ENCODE data around the gene NKAIN2.

The NKAIN2 gene

DNA sequence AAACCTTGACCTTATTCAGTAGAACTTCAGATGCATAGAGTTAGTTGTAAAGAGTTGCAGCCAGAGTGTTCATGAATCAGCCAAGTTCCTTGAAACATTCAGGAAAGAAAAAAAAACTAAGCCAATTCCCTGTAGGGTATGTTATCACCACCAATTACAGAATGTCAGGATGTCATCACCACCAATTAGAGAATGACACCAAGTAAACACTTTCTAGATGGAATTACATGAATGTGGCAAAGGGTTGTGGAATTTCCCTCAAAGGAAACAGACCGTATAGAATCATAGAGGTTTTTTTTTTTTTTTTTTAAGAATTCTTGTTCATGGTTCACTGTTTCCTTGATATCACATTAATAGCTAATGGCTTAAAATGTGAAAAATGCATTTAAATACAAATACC, 686.5 kb downstream of the NKAIN2 start:
- no peak overlapping the region for H3K27ac ChIP-seq (ENCODE audit: low read depth, low read length)
- TF ChIP-seq EZH2phosphoT487 (conservative IDR thresholded peaks at IDR 0.05; ENCODE audit: low read length) (no peak), CTCF (IDR thresholded peaks at IDR 0.05; ENCODE audit: insufficient read depth, low read length, poor library complexity, severe bottlenecking) (no peak)
- no peak overlapping the region for H3K4me3 ChIP-seq (ENCODE audit: insufficient read depth, low read length, poor library complexity, severe bottlenecking)
- no peaks in the 10 kb centered on the region for H3K36me3 ChIP-seq (ENCODE audit: low read length)
- H4K20me1 ChIP-seq (ENCODE audit: low read depth, low read length) = no peaks in the 10 kb centered on the region
- H3K27me3 ChIP-seq (ENCODE audit: low read length) = no peaks in the 10 kb centered on the region
- H3K9ac ChIP-seq (ENCODE audit: low read length) = no peak overlapping the region
- no peaks in the 10 kb centered on the region for H3K79me2 ChIP-seq (ENCODE audit: insufficient read depth, low read length)
- no peaks in the 10 kb centered on the region for H3F3A ChIP-seq (ENCODE audit: insufficient read depth)
- H2AFZ ChIP-seq (ENCODE audit: low read depth, low read length, severe bottlenecking) = no peak overlapping the region
- no peaks in the 10 kb centered on the region for H3K9me2 ChIP-seq (replicated peaks; ENCODE audit: insufficient read depth, low read length)
- no peak overlapping the region for H3K4me2 ChIP-seq (ENCODE audit: low read depth, low read length, poor library complexity, severe bottlenecking)
- H3K9me3 ChIP-seq (ENCODE audit: insufficient read depth, low read length) = no peaks in the 10 kb centered on the region

DNA sequence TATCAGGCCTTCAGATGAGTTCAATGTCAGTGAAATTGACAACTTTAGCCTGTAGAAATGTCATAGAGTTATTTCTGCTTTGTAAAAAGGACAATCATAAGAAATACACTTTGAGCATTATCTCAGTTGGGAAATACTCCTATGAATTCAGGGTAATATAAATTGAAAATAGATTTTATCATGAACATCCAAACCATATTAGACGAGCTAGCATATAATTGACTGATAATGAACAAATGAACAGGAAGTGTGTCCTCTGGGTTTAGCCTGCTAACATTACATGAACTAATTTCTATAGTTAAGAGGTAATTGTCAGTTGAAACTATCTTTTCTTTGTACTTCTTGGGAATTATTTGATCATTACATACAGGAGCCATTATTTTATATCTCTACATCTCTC, 689.6 kb downstream of the NKAIN2 start:
- Histone ChIP-seq H3K4me3 (ENCODE audit: insufficient read depth, low read length, poor library complexity, severe bottlenecking) (no peak overlapping the region), H3F3A (ENCODE audit: insufficient read depth) (no peaks in the 10 kb centered on the region), H3K9me3 (ENCODE audit: insufficient read depth, low read length) (no peaks in the 10 kb centered on the region), H3K9me2 (replicated peaks; ENCODE audit: insufficient read depth, low read length) (no peaks in the 10 kb centered on the region), H4K20me1 (ENCODE audit: low read depth, low read length) (no peaks in the 10 kb centered on the region), H3K36me3 (ENCODE audit: low read length) (no peaks in the 10 kb centered on the region), H3K79me2 (ENCODE audit: insufficient read depth, low read length) (no peaks in the 10 kb centered on the region), H3K4me2 (ENCODE audit: low read depth, low read length, poor library complexity, severe bottlenecking) (no peak overlapping the region), H3K9ac (ENCODE audit: low read length) (no peak overlapping the region), H2AFZ (ENCODE audit: low read depth, low read length, severe bottlenecking) (no peak overlapping the region), H3K27me3 (ENCODE audit: low read length) (no peaks in the 10 kb centered on the region), H3K27ac (ENCODE audit: low read depth, low read length) (no peak overlapping the region)
- TF ChIP-seq CTCF (IDR thresholded peaks at IDR 0.05; ENCODE audit: insufficient read depth, low read length, poor library complexity, severe bottlenecking) (no peak), EZH2phosphoT487 (conservative IDR thresholded peaks at IDR 0.05; ENCODE audit: low read length) (no peak)

DNA sequence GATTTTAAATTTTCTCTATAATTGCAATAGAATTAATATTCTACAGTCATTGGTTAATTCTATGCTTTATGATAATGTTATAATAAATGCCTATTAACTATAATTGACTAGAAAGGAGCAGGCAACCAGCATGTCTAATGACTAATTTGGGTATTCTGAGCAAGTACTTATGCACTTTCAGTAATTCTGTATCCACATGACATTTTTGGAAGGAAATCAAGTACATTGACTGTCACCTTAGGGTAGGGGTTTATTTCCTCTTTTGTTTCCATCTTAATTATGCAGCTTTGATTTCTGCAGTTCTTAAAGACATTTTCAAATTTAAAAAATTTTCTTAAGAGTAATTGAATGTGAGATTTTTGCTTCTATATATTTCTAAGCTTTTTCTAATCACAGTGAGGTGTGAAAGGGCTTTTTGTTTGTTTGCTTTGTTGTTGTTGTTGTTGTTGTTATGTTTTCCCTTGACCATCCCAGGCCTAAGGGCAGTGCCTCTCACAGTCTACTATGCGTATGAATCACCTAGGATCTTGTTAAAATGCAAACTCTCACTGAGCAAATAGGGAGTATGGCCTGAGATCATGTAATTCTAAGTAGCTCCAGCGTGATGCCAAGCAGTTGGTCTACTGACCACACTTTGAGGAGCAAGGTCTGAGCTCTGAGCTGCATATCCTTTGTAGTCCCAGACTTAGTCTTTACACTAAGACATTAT, 691.4 kb downstream of the NKAIN2 start:
- Histone ChIP-seq H3F3A (ENCODE audit: insufficient read depth) (no peaks in the 10 kb centered on the region), H3K9ac (ENCODE audit: low read length) (no peak overlapping the region), H3K79me2 (ENCODE audit: insufficient read depth, low read length) (no peaks in the 10 kb centered on the region), H3K9me3 (ENCODE audit: insufficient read depth, low read length) (no peaks in the 10 kb centered on the region), H3K9me2 (replicated peaks; ENCODE audit: insufficient read depth, low read length) (no peaks in the 10 kb centered on the region), H3K4me3 (ENCODE audit: insufficient read depth, low read length, poor library complexity, severe bottlenecking) (no peak overlapping the region), H2AFZ (ENCODE audit: low read depth, low read length, severe bottlenecking) (no peak overlapping the region), H4K20me1 (ENCODE audit: low read depth, low read length) (no peaks in the 10 kb centered on the region), H3K4me2 (ENCODE audit: low read depth, low read length, poor library complexity, severe bottlenecking) (no peak overlapping the region), H3K27me3 (ENCODE audit: low read length) (no peaks in the 10 kb centered on the region), H3K27ac (ENCODE audit: low read depth, low read length) (no peak overlapping the region), H3K36me3 (ENCODE audit: low read length) (no peaks in the 10 kb centered on the region)
- no peak for TF ChIP-seq CTCF (IDR thresholded peaks at IDR 0.05; ENCODE audit: insufficient read depth, low read length, poor library complexity, severe bottlenecking)
- no peak for TF ChIP-seq EZH2phosphoT487 (conservative IDR thresholded peaks at IDR 0.05; ENCODE audit: low read length)
